ENCODE data around the gene LRRC17. TPM values are rescaled to one million over a fixed set of nuclear protein-coding genes. Genes with fewer than 3 reads are reported as not detected.

Gene LRRC17
- total and polyA plus RNA-seq, 9 of the 15 experiments (the other 6 are each of a cell fraction or from before 2014, with no cell fraction given) = 0.03 to 0.18 (median 0.12) TPM; not detected in 5

GRCh38 chr7:102990642-102991041 lies 77.8 kb downstream of the LRRC17 start (continued):
- TF ChIP-seq, protein P1, sequence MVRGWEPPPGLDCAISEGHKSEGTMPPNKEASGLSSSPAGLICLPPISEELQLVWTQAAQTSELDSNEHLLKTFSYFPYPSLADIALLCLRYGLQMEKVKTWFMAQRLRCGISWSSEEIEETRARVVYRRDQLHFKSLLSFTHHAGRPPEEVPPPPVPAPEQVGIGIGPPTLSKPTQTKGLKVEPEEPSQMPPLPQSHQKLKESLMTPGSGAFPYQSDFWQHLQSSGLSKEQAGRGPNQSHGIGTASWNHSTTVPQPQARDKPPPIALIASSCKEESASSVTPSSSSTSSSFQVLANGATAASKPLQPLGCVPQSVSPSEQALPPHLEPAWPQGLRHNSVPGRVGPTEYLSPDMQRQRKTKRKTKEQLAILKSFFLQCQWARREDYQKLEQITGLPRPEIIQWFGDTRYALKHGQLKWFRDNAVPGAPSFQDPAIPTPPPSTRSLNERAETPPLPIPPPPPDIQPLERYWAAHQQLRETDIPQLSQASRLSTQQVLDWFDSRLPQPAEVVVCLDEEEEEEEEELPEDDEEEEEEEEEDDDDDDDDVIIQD (CRISPR knock-in tag; IDR thresholded peaks at IDR 0.05) = no peak
- TF ChIP-seq ZFP1 (CRISPR knock-in tag; IDR thresholded peaks at IDR 0.05) (no peak), FOXP1 (CRISPR knock-in tag; IDR thresholded peaks at IDR 0.05) (no peak), DIDO1 (tag; IDR thresholded peaks at IDR 0.05; ENCODE audit: low read depth) (no peak), BCL6 (CRISPR knock-in tag; IDR thresholded peaks at IDR 0.05) (no peak), BMI1 (IDR thresholded peaks at IDR 0.05; ENCODE audit: low read length) (no peak), RFX5 (IDR thresholded peaks at IDR 0.05; ENCODE audit: low read depth, low read length) (no peak), PBX2 (CRISPR knock-in tag; IDR thresholded peaks at IDR 0.05; ENCODE audit: low read depth) (no peak), PBX2 (tag; conservative IDR thresholded peaks at IDR 0.05; ENCODE audit: low read depth) (no peak), SMC3 (conservative IDR thresholded peaks at IDR 0.05; ENCODE audit: insufficient read depth, low read depth, low read length) (no peak), PRPF4 (IDR thresholded peaks at IDR 0.05; ENCODE audit: insufficient read depth, low read depth, low read length, poor library complexity, severe bottlenecking) (no peak), SNRNP70 (optimal IDR thresholded peaks at IDR 0.05; ENCODE audit: low read depth, low read length) (no peak), MTA1 (IDR thresholded peaks at IDR 0.05; ENCODE audit: borderline replicate concordance) (no peak)
- TF ChIP-seq, protein P2, sequence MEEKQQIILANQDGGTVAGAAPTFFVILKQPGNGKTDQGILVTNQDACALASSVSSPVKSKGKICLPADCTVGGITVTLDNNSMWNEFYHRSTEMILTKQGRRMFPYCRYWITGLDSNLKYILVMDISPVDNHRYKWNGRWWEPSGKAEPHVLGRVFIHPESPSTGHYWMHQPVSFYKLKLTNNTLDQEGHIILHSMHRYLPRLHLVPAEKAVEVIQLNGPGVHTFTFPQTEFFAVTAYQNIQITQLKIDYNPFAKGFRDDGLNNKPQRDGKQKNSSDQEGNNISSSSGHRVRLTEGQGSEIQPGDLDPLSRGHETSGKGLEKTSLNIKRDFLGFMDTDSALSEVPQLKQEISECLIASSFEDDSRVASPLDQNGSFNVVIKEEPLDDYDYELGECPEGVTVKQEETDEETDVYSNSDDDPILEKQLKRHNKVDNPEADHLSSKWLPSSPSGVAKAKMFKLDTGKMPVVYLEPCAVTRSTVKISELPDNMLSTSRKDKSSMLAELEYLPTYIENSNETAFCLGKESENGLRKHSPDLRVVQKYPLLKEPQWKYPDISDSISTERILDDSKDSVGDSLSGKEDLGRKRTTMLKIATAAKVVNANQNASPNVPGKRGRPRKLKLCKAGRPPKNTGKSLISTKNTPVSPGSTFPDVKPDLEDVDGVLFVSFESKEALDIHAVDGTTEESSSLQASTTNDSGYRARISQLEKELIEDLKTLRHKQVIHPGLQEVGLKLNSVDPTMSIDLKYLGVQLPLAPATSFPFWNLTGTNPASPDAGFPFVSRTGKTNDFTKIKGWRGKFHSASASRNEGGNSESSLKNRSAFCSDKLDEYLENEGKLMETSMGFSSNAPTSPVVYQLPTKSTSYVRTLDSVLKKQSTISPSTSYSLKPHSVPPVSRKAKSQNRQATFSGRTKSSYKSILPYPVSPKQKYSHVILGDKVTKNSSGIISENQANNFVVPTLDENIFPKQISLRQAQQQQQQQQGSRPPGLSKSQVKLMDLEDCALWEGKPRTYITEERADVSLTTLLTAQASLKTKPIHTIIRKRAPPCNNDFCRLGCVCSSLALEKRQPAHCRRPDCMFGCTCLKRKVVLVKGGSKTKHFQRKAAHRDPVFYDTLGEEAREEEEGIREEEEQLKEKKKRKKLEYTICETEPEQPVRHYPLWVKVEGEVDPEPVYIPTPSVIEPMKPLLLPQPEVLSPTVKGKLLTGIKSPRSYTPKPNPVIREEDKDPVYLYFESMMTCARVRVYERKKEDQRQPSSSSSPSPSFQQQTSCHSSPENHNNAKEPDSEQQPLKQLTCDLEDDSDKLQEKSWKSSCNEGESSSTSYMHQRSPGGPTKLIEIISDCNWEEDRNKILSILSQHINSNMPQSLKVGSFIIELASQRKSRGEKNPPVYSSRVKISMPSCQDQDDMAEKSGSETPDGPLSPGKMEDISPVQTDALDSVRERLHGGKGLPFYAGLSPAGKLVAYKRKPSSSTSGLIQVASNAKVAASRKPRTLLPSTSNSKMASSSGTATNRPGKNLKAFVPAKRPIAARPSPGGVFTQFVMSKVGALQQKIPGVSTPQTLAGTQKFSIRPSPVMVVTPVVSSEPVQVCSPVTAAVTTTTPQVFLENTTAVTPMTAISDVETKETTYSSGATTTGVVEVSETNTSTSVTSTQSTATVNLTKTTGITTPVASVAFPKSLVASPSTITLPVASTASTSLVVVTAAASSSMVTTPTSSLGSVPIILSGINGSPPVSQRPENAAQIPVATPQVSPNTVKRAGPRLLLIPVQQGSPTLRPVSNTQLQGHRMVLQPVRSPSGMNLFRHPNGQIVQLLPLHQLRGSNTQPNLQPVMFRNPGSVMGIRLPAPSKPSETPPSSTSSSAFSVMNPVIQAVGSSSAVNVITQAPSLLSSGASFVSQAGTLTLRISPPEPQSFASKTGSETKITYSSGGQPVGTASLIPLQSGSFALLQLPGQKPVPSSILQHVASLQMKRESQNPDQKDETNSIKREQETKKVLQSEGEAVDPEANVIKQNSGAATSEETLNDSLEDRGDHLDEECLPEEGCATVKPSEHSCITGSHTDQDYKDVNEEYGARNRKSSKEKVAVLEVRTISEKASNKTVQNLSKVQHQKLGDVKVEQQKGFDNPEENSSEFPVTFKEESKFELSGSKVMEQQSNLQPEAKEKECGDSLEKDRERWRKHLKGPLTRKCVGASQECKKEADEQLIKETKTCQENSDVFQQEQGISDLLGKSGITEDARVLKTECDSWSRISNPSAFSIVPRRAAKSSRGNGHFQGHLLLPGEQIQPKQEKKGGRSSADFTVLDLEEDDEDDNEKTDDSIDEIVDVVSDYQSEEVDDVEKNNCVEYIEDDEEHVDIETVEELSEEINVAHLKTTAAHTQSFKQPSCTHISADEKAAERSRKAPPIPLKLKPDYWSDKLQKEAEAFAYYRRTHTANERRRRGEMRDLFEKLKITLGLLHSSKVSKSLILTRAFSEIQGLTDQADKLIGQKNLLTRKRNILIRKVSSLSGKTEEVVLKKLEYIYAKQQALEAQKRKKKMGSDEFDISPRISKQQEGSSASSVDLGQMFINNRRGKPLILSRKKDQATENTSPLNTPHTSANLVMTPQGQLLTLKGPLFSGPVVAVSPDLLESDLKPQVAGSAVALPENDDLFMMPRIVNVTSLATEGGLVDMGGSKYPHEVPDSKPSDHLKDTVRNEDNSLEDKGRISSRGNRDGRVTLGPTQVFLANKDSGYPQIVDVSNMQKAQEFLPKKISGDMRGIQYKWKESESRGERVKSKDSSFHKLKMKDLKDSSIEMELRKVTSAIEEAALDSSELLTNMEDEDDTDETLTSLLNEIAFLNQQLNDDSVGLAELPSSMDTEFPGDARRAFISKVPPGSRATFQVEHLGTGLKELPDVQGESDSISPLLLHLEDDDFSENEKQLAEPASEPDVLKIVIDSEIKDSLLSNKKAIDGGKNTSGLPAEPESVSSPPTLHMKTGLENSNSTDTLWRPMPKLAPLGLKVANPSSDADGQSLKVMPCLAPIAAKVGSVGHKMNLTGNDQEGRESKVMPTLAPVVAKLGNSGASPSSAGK (IDR thresholded peaks at IDR 0.05) = peak; percentile 77
